Ishikawa (cell line): ENCODE measurements around the gene WASHC3.

ENCODE experiments used
- CEBPB ChIP-seq: IDR thresholded peaks from 2 replicates; pipeline ENCODE4 v1.6.1; 2012
- CREB1 ChIP-seq: IDR thresholded peaks from 2 replicates; pipeline ENCODE4 v1.6.1; 2012; ENCODE audit warnings: low read depth
- EGR1 ChIP-seq: IDR thresholded peaks from 2 replicates; pipeline ENCODE4 v1.6.1; 2012
- EP300 ChIP-seq: IDR thresholded peaks from 2 replicates; pipeline ENCODE4 v1.6.1; 2012; ENCODE audit warnings: borderline replicate concordance
- FOXM1 ChIP-seq: IDR thresholded peaks from 2 replicates; pipeline ENCODE4 v1.6.1; 2012; ENCODE audit warnings: low read depth, borderline replicate concordance
- NFIC ChIP-seq: IDR thresholded peaks from 2 replicates; pipeline ENCODE4 v1.6.1; 2012
- RAD21 ChIP-seq: IDR thresholded peaks from 2 replicates; pipeline ENCODE4 v1.6.1; 2012; ENCODE audit warnings: low read depth
- TAF1 ChIP-seq: IDR thresholded peaks from 2 replicates; pipeline ENCODE4 v1.6.1; 2012; ENCODE audit warnings: low read depth, mild to moderate bottlenecking
- TCF12 ChIP-seq: IDR thresholded peaks from 2 replicates; pipeline ENCODE4 v1.6.1; 2012; ENCODE audit warnings: low read depth
- TEAD4 ChIP-seq: IDR thresholded peaks from 2 replicates; pipeline ENCODE4 v1.6.1; 2012
- YY1 ChIP-seq: IDR thresholded peaks from 2 replicates; pipeline ENCODE4 v1.6.1; 2012; ENCODE audit warnings: low read depth
- ZBTB7A ChIP-seq: IDR thresholded peaks from 2 replicates; pipeline ENCODE4 v1.6.1; 2012; ENCODE audit warnings: low read depth
- TF ChIP-seq, protein P1 (sequence below): IDR thresholded peaks from 2 replicates; pipeline ENCODE4 v1.6.1; 2012
- TF ChIP-seq, protein P2 (sequence below): IDR thresholded peaks from 2 replicates; pipeline ENCODE4 v1.6.1; 2012; ENCODE audit warnings: low read depth, mild to moderate bottlenecking
- TF ChIP-seq, protein P3 (sequence below): IDR thresholded peaks from 2 replicates; pipeline ENCODE4 v1.6.1; 2012

WASHC3 gene

DNA sequence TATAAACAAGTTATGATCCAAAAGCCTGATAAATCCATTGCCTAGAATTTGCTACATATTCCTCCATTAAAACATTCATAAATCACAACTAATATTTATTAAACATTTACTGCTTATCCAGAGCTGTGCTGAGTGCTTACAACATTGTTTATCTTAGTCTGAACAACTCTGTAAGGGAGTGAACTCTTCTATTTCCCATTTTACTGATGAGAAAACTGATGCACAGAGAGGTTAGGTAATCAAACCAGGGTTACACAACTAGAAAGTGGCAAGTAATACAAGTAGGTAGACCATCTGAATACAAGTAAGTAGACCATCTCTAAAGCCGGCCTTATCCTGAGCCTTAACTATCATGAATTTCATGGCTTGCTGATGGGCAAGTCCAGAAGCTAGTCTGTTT lies 39.5 kb downstream of the WASHC3 start:
- TF ChIP-seq TCF12 (no peak), CEBPB (no peak), FOXM1 (no peak), EP300 (no peak), TEAD4 (no peak), TAF1 (no peak)
- TF ChIP-seq, protein P1, sequence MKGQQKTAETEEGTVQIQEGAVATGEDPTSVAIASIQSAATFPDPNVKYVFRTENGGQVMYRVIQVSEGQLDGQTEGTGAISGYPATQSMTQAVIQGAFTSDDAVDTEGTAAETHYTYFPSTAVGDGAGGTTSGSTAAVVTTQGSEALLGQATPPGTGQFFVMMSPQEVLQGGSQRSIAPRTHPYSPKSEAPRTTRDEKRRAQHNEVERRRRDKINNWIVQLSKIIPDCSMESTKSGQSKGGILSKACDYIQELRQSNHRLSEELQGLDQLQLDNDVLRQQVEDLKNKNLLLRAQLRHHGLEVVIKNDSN, result no peak
- TF ChIP-seq, protein P2, sequence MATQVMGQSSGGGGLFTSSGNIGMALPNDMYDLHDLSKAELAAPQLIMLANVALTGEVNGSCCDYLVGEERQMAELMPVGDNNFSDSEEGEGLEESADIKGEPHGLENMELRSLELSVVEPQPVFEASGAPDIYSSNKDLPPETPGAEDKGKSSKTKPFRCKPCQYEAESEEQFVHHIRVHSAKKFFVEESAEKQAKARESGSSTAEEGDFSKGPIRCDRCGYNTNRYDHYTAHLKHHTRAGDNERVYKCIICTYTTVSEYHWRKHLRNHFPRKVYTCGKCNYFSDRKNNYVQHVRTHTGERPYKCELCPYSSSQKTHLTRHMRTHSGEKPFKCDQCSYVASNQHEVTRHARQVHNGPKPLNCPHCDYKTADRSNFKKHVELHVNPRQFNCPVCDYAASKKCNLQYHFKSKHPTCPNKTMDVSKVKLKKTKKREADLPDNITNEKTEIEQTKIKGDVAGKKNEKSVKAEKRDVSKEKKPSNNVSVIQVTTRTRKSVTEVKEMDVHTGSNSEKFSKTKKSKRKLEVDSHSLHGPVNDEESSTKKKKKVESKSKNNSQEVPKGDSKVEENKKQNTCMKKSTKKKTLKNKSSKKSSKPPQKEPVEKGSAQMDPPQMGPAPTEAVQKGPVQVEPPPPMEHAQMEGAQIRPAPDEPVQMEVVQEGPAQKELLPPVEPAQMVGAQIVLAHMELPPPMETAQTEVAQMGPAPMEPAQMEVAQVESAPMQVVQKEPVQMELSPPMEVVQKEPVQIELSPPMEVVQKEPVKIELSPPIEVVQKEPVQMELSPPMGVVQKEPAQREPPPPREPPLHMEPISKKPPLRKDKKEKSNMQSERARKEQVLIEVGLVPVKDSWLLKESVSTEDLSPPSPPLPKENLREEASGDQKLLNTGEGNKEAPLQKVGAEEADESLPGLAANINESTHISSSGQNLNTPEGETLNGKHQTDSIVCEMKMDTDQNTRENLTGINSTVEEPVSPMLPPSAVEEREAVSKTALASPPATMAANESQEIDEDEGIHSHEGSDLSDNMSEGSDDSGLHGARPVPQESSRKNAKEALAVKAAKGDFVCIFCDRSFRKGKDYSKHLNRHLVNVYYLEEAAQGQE, result no peak

DNA sequence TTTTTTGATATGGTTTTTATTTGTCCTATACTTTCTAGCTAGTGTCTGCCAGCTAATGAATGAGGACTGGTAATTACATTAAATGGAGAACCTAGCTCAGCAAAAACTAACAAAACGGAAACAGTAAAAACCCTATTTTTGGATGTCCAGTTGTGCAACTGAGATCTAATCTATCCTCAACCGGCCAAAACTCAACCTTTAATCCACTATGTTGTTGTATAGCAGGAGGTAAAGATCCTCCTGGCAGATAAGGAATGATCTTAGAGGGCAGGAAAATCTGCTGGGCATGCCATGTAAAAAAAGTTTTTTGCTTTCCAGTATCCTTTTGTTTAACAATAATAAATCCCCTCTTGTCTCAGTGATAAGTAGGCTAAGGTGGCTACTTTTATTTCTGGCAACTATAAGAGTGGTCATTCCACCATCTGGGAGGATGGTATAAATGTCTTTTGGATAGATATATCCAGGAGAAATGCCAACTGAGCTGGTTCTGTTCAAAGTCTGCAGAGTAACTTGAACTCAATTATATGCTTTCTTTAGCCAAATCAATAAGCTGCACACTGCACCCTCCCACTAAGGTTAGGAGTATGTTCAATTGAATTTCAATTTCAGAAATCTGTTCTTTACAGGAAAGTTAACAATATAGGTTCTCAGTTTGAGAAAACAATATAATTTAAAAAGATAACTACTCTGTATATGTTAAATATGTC lies 40.1 kb downstream of the WASHC3 start:
- TF ChIP-seq ZBTB7A (no peak), TEAD4 (no peak), RAD21 (no peak), TAF1 (no peak), EGR1 (no peak), CREB1 (no peak), FOXM1 (no peak), CEBPB (no peak), NFIC (no peak), TCF12 (no peak), YY1 (no peak)
- TF ChIP-seq, protein P2, result no peak
- TF ChIP-seq, protein P3, sequence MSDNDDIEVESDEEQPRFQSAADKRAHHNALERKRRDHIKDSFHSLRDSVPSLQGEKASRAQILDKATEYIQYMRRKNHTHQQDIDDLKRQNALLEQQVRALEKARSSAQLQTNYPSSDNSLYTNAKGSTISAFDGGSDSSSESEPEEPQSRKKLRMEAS, result no peak

DNA sequence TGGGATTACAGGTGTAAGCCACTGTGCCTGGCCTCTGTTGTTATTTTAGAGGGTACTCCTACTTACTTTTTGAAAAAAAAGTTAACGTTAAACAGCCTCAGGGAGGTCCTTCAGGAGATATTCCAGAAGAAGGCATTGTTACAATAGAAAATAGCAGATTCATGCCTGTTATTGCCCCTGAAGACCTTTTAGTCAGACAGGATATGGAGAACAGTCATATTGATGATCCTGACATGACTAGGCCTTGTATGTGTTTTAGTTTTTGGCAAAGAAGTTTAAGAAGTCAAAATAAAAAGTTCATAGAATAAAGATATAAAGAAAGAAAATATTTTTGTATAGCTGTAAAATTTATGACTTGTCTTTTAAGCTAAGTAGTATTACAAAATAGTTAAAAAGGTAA lies 45.3 kb downstream of the WASHC3 start:
- TF ChIP-seq EGR1 (no peak), RAD21 (no peak), YY1 (no peak), FOXM1 (no peak), ZBTB7A (no peak), CEBPB (no peak)

DNA sequence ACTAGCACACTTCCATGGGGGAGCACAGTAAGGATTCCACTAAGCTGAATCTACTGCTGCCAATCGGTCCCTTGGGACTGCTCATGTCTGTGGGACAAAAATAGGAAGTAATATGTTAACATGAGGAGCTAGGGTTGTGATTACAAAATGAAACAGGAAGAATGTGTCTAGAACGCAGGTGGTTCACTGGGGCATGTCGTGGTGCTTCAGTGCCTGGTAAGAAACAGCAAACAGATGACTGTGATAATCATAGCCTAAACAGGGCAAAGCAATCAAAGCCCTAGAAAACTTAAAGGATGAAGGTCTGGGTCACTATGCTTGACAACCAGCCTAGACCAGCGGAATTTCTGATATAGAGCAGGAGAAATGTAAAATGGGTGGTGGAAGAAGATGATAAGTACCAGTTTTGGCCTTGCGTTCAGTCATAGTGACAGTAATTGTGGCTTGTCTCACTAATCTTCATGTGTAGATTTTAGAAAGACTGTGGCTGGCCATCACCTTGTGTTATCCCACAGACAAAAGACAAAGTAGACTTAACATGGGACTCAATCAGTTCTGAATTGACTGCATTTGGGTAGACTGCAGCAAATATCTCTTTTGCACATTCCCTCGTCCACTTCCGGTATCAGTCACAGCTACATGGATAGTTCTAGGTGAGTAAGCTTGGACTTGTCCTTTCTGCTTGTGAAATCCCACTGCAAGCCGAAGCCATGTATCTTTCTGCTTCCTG lies 51.4 kb downstream of the WASHC3 start:
- TF ChIP-seq YY1, result no peak
- no peak for TF ChIP-seq FOXM1
- TF ChIP-seq, protein P3, result no peak
- TF ChIP-seq, protein P1, result no peak
- no peak for TF ChIP-seq TEAD4
- no peak for TF ChIP-seq TAF1
- TF ChIP-seq ZBTB7A, result no peak
- TF ChIP-seq TCF12, result no peak
- TF ChIP-seq, protein P2, result no peak

DNA sequence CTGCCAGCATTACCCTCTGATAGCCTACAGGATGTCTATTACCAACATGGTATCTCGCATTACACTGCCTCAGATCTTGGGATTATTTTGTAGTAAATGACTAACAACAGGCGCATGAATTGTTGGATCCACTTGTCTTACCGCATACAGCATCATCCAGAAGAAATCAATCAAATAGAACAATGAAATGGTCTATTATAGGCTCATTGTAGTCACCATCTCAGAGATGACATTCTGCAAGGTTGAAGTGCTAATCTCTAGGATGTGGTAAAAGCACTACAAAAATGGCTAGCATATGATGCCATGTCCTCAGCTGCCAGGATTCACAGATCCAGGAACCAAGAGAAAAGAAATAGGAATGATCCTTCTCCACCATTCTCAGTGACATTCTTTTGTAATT lies 52.0 kb downstream of the WASHC3 start:
- no peak for TF ChIP-seq CEBPB
- no peak for TF ChIP-seq RAD21
- TF ChIP-seq EP300, result no peak
- TF ChIP-seq, protein P2, result no peak
- no peak for TF ChIP-seq YY1
- no peak for TF ChIP-seq TAF1
- no peak for TF ChIP-seq FOXM1
- no peak for TF ChIP-seq TEAD4
- no peak for TF ChIP-seq ZBTB7A
- TF ChIP-seq EGR1, result no peak
- no peak for TF ChIP-seq TCF12
